GM19238 (cell line): ENCODE data around the gene PIH1D1.

Source experiments
- DNase-seq: peaks from one replicate; pipeline ENCODE4 v3.0.0; 2011; ENCODE audit warnings: low spot score; ENCODE audit not compliant: insufficient read length

The PIH1D1 gene

GRCh38 chr19:49420227-49420626 is 31.4 kb downstream of the PIH1D1 start:
- no peak for DNase-seq

DNA sequence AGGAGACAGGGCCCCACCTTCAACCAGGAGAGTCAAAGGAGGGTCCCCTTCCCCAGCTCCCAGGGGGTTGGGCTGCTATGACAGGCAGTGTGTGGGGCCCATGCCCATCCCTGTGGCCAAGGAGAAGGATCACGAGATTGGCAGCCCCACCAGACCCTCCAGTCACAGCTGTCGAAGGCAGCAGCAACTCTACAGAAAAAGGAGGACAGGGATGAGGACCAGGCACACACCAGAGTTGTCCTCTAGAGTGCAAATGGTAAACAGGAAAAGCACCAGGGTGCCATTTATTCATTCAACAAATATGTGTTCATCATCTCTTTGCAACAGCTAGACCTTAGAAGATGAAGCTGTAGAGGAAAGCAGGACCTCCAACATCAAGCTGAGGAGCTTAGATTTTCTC is 32.4 kb downstream of the PIH1D1 start:
- DNase-seq = no peak

DNA sequence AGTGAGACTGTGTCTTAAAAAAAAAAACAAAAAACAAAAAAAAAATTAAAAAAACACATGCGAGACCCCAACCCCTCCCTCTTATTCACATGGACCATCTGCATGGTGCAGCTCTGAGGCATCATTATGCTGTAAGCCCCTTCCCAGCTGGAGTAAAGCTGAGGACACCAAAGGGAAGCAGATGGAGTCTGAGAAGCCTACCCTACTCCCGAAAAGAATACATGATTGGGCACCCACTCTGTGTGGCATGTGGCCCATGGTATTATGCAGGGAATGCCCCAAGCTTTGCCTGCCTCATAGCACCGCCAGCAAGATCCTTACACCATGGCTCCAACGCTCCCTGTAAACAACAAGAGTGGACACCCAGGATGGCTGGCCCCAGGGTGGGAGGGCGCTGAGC is 33.1 kb downstream of the PIH1D1 start:
- no peak for DNase-seq

DNA sequence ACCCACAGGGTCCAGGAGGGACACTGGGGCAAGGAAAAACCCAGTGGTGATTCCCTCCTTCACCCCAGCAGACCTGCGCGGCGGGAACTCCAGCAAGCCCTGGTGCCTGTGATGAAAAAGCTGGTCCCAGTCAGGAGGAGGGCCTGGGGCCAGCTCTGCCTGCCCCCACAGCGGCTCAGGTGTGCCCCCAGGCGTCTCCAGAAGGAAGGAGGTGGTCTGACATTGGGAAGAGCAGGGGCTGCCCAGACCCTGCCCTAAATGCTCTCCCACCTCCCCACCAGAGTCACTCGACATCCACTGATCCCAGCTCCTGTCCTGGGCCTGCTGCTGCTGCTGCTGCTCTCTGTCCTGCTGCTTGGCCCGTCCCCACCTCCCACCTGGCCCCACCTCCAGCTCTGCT is 34.5 kb downstream of the PIH1D1 start:
- no peak for DNase-seq

DNA sequence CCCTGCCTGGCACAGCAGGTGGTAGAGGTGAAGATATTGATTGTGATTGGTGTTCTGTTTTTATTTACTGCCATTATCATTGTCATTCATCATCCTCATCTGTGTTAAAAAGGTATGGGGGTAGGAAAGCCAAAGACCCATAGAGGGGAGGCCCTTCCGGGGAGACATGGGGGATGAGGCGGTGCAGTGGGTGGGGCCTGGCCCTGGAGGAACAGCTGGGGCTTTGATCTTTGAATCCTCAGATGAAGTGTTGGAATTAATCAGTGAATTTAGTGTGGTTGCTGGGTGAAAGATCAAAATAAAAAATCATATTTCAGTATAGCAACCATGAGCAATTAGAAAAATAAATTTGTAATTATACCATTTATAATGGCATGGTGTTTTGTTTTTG is 35.8 kb downstream of the PIH1D1 start:
- no peak for DNase-seq

GRCh38 chr19:49415102-49415809 is 36.4 kb downstream of the PIH1D1 start:
- DNase-seq = no peak

- DNase-seq = no peak
Observed at GRCh38 chr19:49414256-49414655, 37.4 kb downstream of the PIH1D1 start.

GRCh38 chr19:49413348-49413747 is 38.3 kb downstream of the PIH1D1 start:
- no peak for DNase-seq

DNA sequence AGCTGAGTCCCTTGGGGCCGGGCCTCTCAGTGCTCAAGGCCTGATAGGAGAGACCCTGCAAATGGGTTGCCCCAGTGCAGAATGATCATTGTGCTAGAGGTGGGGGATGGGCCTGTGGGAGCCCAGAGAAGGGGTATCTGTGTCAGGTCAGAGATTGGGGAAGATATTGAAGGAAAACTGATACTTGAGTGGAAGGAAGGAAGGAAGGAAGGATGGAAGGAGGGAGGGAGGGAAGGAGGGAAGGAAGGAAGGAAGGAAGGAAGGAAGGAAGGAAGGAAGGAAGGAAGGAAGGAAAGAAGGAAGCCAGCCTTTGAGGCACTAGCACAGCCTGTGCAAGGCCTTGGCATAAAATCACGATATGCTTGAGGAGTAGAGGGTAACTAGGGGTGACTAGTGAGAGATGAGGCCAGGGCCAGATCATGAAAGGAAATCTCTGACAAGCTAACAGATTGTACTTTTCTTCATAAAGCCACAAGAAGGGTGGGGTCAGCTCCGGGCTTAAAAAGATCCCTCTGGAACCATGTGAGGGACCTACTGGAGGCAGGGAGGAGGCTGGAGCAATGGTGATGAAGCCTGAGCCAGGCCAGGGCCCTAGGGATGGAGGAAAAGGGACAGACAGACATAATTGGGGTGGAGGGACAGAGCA is 39.8 kb downstream of the PIH1D1 start:
- DNase-seq = no peak

DNA sequence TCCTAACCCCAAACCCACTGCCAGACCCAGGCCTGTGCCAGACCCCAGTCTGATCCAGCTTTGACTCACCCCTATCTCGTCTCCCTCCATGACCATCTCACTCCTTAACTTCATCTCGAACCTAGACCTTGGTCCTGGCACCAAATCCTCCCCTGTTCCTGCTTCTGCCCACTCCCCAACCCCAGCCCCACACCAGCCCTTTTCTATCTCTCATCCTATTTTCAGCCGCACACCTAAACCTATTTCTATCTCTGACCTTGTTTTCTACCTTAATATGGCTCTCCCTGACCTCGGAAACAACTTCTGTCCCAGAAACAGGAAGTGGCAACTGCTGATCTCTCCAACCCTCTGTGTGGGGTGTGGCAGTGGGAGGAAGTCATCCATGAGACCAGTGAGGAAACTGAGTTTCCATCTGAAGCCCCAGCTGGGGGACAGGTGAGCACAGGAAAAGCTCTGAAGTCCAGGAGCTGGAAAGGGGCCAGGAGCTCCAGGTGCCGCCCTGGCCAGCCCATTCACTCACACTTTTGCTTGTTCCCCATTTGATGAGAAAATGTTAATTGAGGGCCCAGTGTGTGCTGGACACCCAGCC is 42.1 kb downstream of the PIH1D1 start:
- DNase-seq = no peak

DNA sequence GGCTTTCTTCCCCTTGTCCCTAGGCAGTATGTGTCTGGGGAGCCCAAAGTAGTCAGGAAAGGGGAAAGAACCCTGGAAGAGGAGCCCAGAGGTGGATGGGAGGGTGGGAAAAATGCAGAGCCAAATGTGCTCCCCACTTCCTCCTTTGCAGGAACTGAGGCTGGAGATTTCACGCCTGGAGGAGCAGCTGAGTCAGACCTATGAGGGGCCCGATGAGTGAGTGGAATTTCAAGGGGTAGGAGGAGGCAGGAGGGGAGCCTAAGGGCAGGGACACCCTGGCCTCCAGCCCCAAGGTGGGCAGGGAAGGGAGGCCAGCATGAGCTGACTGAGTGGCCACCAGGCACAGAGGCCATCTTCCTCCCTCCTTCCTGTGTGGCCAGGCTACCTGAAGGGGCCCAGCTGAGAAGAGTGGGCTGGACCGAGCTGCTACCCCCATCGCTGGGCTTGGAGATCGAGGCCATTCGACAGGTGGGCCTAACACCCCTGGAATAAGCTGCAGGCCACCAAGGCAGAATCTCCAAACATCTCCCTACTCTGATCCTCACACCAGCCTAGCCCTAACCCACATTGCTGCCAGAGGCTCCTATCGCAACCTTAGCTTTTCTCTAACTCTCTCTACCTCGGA is 42.7 kb downstream of the PIH1D1 start:
- DNase-seq = no peak

DNA sequence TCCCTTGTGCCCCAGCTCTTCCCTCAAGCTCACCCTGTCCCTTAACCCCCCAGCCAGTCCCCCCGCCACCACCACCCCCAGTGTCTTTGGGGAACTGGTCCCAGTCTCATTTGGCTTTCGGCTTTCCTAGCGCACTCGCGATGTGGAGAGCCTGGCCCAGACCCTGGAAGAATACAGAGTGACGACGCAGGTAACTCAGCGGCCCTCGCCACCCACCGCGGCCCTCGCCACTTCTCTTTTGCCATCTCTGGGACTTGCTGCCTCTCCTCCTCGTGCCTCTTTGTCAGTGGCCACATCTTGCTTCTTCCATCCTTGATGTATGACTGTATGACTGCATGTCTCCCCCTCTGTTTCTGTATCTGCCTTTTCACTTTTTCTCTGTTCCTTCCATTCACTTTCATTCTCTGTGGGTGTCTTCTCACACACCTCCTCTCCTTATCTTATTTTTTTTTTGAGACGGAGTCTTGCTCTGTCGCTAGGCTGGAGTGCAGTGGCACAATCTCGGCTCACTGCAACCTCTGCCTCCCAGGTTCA is 44.1 kb downstream of the PIH1D1 start:
- no peak for DNase-seq

- DNase-seq = no peak
Observed at GRCh38 chr19:49407079-49407478, 44.5 kb downstream of the PIH1D1 start.

GRCh38 chr19:49403404-49404187 is 48.0 kb downstream of the PIH1D1 start:
- no peak for DNase-seq

DNA sequence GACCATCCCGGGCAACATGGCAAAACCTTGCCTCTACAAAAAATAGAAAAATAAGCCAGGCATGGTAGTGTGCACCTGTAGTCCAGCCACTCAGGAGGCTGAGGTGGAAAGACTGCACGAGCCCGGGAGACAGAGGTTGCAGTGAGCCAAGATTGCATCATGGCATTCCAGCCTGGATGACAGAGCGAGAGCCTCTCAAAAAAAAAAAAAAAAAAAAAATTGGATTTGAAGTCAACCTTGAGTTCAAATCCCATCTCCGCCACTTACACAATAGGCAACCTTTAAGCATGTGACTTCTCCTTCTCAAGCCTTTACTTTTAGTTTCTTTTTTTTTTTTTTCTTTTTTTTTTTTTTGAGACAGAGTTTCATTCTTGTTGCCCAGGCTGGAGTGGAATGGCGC is 51.6 kb downstream of the PIH1D1 start:
- no peak for DNase-seq

DNA sequence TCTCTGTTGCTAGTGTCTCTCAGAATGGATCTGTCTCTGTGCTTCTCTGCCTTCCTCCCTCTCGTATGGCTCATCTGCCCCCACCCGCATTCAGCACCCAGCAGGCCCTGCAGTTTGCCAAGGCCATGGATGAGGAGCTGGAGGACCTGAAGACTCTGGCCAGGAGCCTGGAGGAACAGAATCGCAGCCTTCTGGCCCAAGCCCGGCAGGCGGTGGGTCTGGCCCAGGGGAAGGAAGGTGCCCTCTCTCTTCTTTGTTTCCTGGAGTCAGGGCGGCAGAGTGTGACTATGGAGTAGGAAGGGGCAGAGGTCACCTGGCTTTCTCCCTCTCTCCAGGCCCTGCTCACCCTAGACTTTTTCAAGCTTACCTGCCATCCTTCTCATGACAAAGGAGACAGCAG is 52.7 kb downstream of the PIH1D1 start:
- DNase-seq = no peak

DNA sequence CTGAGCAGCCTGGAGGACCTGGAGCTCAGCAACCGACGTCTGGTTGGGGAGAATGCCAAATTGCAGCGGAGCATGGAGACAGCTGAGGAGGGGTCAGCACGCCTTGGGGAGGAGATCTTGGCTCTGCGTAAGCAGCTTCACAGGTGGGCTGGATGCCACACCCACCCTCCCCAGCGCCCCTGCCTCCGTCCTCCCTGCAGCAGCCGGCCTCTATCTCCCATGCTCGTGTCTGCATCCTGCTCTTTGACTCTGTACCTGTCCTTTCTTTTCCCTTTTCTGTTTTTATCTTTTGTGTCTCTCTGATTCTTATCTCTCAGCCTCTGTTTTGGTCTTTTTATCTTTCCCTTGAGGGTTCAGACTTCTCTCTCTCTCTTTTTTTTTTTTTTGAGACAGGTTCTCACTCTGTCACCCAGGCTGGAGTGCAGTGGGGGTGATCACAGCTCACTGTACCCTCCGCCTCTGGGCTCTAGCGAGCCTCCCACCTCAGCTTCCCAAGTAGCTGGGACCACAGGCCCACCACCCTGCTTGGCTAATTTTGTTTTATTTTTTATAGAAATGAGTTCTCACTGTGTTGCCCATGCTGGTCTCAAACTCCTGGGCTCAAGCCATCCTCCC is 53.5 kb downstream of the PIH1D1 start:
- no peak for DNase-seq

- no peak for DNase-seq
Observed at GRCh38 chr19:49396738-49397505, 54.7 kb downstream of the PIH1D1 start.
